Osteocyte (in vitro differentiated cells): ENCODE data around the gene PTPRN2. TPM values are rescaled to one million over a fixed set of nuclear protein-coding genes. Genes with fewer than 3 reads are reported as not detected.
A peak's percentile ranks its signal among the peaks of the same experiment; 100 is the strongest.

Experiments used
- DNase-seq: peaks from one replicate; pipeline ENCODE4 v3.0.0; 2021; ENCODE audit warnings: mixed read lengths; ENCODE audit not compliant: unreplicated experiment; ENCODE audit errors: extremely low spot score
- H3K27ac Mint-ChIP-seq: one replicate; pipeline ENCODE4 v1.8.0; 2021; ENCODE audit warnings: mild to moderate bottlenecking, mixed read lengths; ENCODE audit not compliant: unreplicated experiment
- H3K27me3 Mint-ChIP-seq: one replicate; pipeline ENCODE4 v1.8.0; 2021; ENCODE audit warnings: mixed read lengths; ENCODE audit not compliant: unreplicated experiment
- H3K36me3 Mint-ChIP-seq: one replicate; pipeline ENCODE4 v1.8.0; 2021; ENCODE audit warnings: mixed read lengths; ENCODE audit not compliant: unreplicated experiment
- H3K4me1 Mint-ChIP-seq: one replicate; pipeline ENCODE4 v1.8.0; 2021; ENCODE audit warnings: mixed read lengths; ENCODE audit not compliant: unreplicated experiment
- H3K4me3 Mint-ChIP-seq: one replicate; pipeline ENCODE4 v1.8.0; 2021; ENCODE audit warnings: mild to moderate bottlenecking, moderate library complexity, mixed read lengths; ENCODE audit not compliant: unreplicated experiment
- H3K9me3 Mint-ChIP-seq: one replicate; pipeline ENCODE4 v1.8.0; 2021; ENCODE audit warnings: mixed read lengths; ENCODE audit not compliant: unreplicated experiment
- total RNA-seq: library from RNA; stranded (reverse); gene quantifications from 2 replicates; pipeline ENCODE4 v1.2.1, GENCODE V29; 2021
- TF ChIP-seq, protein P1 (sequence below): fragments of 200-600 bp; sonication (generic); IDR thresholded peaks from 2 replicates; pipeline ENCODE4 v1.5.0; 2021; ENCODE audit warnings: antibody characterized with exemption, mild to moderate bottlenecking, moderate library complexity

PTPRN2 gene
- total RNA-seq, 1 donor from 2014 or later: 0.59 TPM

DNA sequence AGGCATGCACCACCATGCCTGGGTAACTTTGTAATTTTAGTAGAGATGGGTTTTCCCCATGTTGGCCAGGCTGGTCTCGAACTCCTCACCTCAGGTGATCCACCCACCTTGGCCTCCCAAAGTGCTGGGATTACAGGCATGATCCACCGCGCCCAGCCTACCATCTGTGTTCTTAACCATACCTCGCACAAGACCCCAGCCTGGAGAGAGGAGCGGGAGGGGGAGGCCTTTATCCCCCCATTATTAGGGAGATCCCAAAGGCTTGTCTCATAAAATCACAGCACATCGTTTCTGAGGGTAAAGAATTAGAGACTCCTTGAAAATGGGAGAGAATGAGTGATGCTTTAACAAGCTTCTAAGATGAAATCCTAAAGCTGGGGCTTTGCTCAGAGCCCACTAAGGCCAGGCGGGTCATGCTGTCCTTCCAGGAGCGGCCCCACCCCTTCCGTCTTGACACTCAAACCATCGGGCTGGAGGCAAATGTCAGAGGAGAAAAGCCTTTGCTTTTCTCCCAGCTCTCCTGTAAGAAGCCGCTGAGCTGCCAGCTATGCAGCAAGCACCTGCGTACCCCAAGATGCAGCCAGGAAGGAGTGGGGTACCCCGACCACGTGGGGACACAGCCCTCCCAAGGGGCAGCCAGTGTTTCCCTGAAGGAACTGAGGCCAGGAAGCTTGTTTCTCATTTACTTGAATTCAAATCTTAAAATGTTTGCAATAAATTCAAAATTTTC is 339.7 kb downstream of the PTPRN2 start:
- no peaks in the 10 kb centered on the region for H3K27me3 Mint-ChIP-seq
- no peak overlapping the region for H3K4me3 Mint-ChIP-seq
- no peak overlapping the region for H3K27ac Mint-ChIP-seq
- TF ChIP-seq, protein P1, sequence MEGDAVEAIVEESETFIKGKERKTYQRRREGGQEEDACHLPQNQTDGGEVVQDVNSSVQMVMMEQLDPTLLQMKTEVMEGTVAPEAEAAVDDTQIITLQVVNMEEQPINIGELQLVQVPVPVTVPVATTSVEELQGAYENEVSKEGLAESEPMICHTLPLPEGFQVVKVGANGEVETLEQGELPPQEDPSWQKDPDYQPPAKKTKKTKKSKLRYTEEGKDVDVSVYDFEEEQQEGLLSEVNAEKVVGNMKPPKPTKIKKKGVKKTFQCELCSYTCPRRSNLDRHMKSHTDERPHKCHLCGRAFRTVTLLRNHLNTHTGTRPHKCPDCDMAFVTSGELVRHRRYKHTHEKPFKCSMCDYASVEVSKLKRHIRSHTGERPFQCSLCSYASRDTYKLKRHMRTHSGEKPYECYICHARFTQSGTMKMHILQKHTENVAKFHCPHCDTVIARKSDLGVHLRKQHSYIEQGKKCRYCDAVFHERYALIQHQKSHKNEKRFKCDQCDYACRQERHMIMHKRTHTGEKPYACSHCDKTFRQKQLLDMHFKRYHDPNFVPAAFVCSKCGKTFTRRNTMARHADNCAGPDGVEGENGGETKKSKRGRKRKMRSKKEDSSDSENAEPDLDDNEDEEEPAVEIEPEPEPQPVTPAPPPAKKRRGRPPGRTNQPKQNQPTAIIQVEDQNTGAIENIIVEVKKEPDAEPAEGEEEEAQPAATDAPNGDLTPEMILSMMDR: no peak
- H3K4me1 Mint-ChIP-seq: no peaks in the 10 kb centered on the region
- peaks cover 20% of the 10 kb centered on the region for H3K9me3 Mint-ChIP-seq
- H3K36me3 Mint-ChIP-seq: no peaks in the 10 kb centered on the region
- no peak for DNase-seq

DNA sequence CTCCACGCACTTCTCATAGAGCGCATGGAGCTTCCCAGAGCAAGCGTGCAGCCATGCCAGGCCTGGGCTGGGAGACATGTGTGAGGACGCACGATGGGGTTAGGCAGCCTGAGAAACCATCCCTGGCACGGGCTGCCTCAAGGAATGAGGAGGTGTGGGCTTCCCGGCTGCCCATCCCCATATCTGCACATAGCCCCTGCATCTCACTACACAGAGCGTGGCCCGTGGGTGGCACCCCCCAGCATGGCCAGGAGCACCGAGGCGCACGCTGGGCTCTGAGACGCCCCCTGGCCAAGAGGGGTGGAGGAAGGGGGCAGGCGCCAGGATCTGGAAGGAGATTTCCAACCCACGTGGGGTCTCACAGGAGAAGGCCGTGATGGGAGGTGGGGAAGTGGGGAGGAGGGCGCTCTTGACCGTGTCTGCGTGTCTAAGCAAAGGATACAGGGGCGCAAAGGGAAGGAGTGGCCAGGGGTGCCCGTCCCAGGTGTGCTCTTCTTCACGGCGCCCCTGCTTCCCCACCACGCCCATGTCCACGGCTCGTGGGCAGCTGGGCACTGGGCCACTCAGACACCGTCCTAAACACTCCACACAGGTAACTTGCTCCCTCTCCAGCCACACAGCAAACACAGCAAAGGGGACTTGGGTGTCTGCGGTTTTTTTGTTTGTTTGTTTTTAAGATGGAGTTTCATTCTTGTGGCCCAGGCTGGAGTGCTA is 340.5 kb downstream of the PTPRN2 start:
- H3K27me3 Mint-ChIP-seq: no peaks in the 10 kb centered on the region
- no peak for DNase-seq
- H3K27ac Mint-ChIP-seq: no peak overlapping the region
- TF ChIP-seq, protein P1: no peak
- no peaks in the 10 kb centered on the region for H3K4me1 Mint-ChIP-seq
- H3K36me3 Mint-ChIP-seq: no peaks in the 10 kb centered on the region
- H3K4me3 Mint-ChIP-seq: no peak overlapping the region
- peaks cover 29% of the 10 kb centered on the region for H3K9me3 Mint-ChIP-seq

DNA sequence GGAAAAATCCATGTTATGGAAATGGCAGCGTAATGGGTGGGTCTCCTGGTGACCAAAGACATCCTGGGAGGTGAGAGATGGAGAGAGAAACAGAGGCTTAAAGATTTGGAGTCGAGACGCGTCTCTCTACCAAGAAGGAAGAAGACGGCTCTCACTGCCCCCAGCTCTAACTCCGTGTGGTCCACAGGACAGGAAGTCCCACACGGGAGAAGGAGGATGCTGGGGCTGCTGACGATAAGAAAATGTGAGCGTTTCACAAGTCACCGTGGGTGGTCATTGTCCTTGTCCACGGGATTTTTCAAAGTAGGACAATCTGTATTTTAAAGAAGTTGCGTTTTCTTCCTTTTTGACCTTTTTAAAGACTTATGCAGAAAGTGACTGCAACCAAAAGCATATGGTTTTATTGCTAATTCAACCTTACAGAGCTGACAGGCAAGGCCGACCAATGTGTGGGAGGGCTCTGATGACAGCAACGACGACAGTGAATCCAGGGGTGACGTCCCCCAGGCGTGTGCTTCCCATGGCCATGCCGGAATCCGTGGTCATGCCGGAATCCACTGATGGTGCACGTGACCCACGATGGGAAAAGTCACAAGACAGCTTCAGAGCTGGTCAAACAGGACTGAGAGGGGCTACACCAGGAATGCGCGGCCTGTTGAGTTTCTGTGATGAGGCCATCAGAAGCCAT is 341.2 kb downstream of the PTPRN2 start:
- no peak overlapping the region for H3K4me3 Mint-ChIP-seq
- H3K4me1 Mint-ChIP-seq: no peaks in the 10 kb centered on the region
- H3K27me3 Mint-ChIP-seq: no peaks in the 10 kb centered on the region
- no peaks in the 10 kb centered on the region for H3K36me3 Mint-ChIP-seq
- no peak overlapping the region for H3K27ac Mint-ChIP-seq
- H3K9me3 Mint-ChIP-seq: peaks cover 34% of the 10 kb centered on the region
- TF ChIP-seq, protein P1: no peak
- DNase-seq: peak; percentile 80

DNA sequence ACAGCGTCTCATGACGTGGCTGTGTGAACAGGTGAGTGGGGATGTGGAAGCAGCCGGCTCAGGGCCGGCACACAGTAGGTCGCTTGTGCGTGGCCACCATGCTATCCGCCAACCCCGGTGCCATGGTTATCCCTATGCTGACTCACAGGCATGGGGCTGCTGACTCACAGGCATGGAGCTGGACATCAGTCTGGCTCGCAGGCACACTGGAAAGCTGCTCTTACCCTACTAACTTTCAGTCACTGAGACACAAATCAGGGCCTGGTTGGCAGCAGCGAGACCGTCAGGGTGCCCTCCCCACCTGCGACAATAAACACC is 341.9 kb downstream of the PTPRN2 start:
- Mint-ChIP-seq H3K4me1 (no peaks in the 10 kb centered on the region), H3K9me3 (peaks cover 30% of the 10 kb centered on the region), H3K27me3 (no peaks in the 10 kb centered on the region), H3K36me3 (no peaks in the 10 kb centered on the region), H3K27ac (no peak overlapping the region), H3K4me3 (no peak overlapping the region)
- TF ChIP-seq, protein P1: no peak
- peak; percentile 66 for DNase-seq
